GM06990 (cell line): ENCODE results near the gene AASDH.
"Not testable (repeated sequence)": the region's sequence is repeated elsewhere in the genome, so short reads cannot be mapped to it uniquely, and the experiment has no call there.

ENCODE experiments used
- DNase-seq: peaks from one replicate; pipeline ENCODE4 v3.0.0-alpha.2; 2011; ENCODE audit not compliant: insufficient read length; ENCODE audit errors: extremely low read depth
- H3K27me3 ChIP-seq: replicated peaks from 2 replicates; pipeline ENCODE4 v1.6.0; 2011; ENCODE audit warnings: low read length; ENCODE audit not compliant: control insufficient read depth, insufficient read depth
- H3K36me3 ChIP-seq: 2 replicates; pipeline ENCODE4 v1.5.1; 2011; ENCODE audit warnings: low read length; ENCODE audit not compliant: control insufficient read depth, insufficient read depth
- H3K4me3 ChIP-seq: replicated peaks from 2 replicates; pipeline ENCODE4 v1.5.1; 2011; ENCODE audit warnings: low read depth, mild to moderate bottlenecking, control low read depth, low read length
- CTCF ChIP-seq: IDR thresholded peaks from 2 replicates; pipeline ENCODE4 v1.5.1; 2011; ENCODE audit warnings: low read length, control low read depth, mild to moderate bottlenecking, inconsistent platforms; ENCODE audit not compliant: insufficient read depth, poor library complexity, severe bottlenecking

The AASDH gene

GRCh38 chr4:56370377-56370776, 16.9 kb downstream of the AASDH start:
- no peak for DNase-seq
- no peaks in the 10 kb centered on the region; the same call in none of the 2 replicates for H3K36me3 ChIP-seq
- no peak for TF ChIP-seq CTCF
- no peak overlapping the region for H3K4me3 ChIP-seq
- H3K27me3 ChIP-seq, result no peaks in the 10 kb centered on the region

- DNase-seq, H3K4me3 ChIP-seq, H3K36me3 ChIP-seq, H3K27me3 ChIP-seq: not testable (repeated sequence)
These were observed 24.3 kb downstream of the AASDH start for GRCh38 chr4:56362981-56363380.

GRCh38 chr4:56360071-56360470, 27.2 kb downstream of the AASDH start:
- TF ChIP-seq CTCF, result no peak
- Histone ChIP-seq H3K36me3 (no peaks in the 10 kb centered on the region), H3K4me3 (no peak overlapping the region), H3K27me3 (no peaks in the 10 kb centered on the region)
- DNase-seq, result no peak

- Histone ChIP-seq H3K36me3 (no peaks in the 10 kb centered on the region), H3K4me3 (no peak overlapping the region), H3K27me3 (no peaks in the 10 kb centered on the region)
- DNase-seq, result no peak
- no peak for TF ChIP-seq CTCF
These were observed 30.6 kb downstream of the AASDH start for GRCh38 chr4:56356650-56357049.

GRCh38 chr4:56348576-56348975, 38.7 kb downstream of the AASDH start:
- TF ChIP-seq CTCF, result no peak
- no peak overlapping the region for H3K4me3 ChIP-seq
- DNase-seq, result no peak

GRCh38 chr4:56345458-56345857, 41.8 kb downstream of the AASDH start:
- Histone ChIP-seq H3K4me3 (no peak overlapping the region), H3K27me3 (no peaks in the 10 kb centered on the region), H3K36me3 (peaks cover 1% of the 10 kb centered on the region; the same call in 1 of the 2 replicates)
- TF ChIP-seq CTCF, result no peak
- DNase-seq, result no peak

More at GRCh38 chr4:56348576-56348975, 38.7 kb downstream of the AASDH start:
- Histone ChIP-seq H3K36me3 (peaks cover 1% of the 10 kb centered on the region; the same call in 1 of the 2 replicates), H3K27me3 (no peaks in the 10 kb centered on the region)
